Skeletal muscle cell (primary cell): ENCODE measurements around the gene TRPM4.

ENCODE experiments used
- DNase-seq: peaks from one replicate; pipeline ENCODE4 v3.0.0-alpha.2; 2010; ENCODE audit warnings: low read depth
- H3K4me3 ChIP-seq: 2 replicates; pipeline ENCODE4 v1.5.1; 2011; ENCODE audit warnings: low read depth, mild to moderate bottlenecking, control low read depth, low read length, moderate library complexity

TRPM4 gene

GRCh38 chr19:49148784-49149651 lies 8.6 kb upstream of the TRPM4 start:
- DNase-seq, result peak; percentile 67
- peak overlapping the region; percentile 92 for H3K4me3 ChIP-seq

GRCh38 chr19:49149652-49150105 lies 7.9 kb upstream of the TRPM4 start:
- DNase-seq, result peak; percentile 59

GRCh38 chr19:49150106-49150943 lies 7.3 kb upstream of the TRPM4 start:
- peak; percentile 52 for DNase-seq
- peak overlapping the region; percentile 92 for H3K4me3 ChIP-seq

More at GRCh38 chr19:49149652-49150105, 7.9 kb upstream of the TRPM4 start:
- H3K4me3 ChIP-seq, result peak overlapping the region; percentile 92

- peak overlapping the region; percentile 92 for H3K4me3 ChIP-seq
- DNase-seq, result no peak
Measured at GRCh38 chr19:49150944-49151243, 6.7 kb upstream of the TRPM4 start.

- peak overlapping the region; percentile 92 for H3K4me3 ChIP-seq
- DNase-seq, result no peak
Measured at GRCh38 chr19:49151267-49152118, 6.1 kb upstream of the TRPM4 start.

- no peak for DNase-seq
- no peak overlapping the region for H3K4me3 ChIP-seq
Measured at GRCh38 chr19:49152119-49152550, 5.5 kb upstream of the TRPM4 start.

- no peak for DNase-seq
- no peak overlapping the region for H3K4me3 ChIP-seq
Measured at GRCh38 chr19:49153167-49153809, 4.3 kb upstream of the TRPM4 start.

- no peak overlapping the region for H3K4me3 ChIP-seq
Measured at GRCh38 chr19:49154279-49154678, 3.3 kb upstream of the TRPM4 start.

GRCh38 chr19:49155005-49155819 lies 2.4 kb upstream of the TRPM4 start, which contains the start of gene HRC:
HRC (minus strand) TSS chr19:49155396; CDS start chr19:49155237, 159 bp downstream.
- DNase-seq, result no peak
- no peak within 1 kb of the TSS for H3K4me3 ChIP-seq

More at GRCh38 chr19:49154279-49154678, 3.3 kb upstream of the TRPM4 start:
- no peak for DNase-seq

GRCh38 chr19:49155820-49156346 lies 1.7 kb upstream of the TRPM4 start:
- H3K4me3 ChIP-seq, result no peak overlapping the region
- DNase-seq, result no peak

GRCh38 chr19:49160450-49161189 lies 3.0 kb downstream of the TRPM4 start:
- DNase-seq, result no peak
- no peak overlapping the region for H3K4me3 ChIP-seq

- DNase-seq, result no peak
- H3K4me3 ChIP-seq, result no peak overlapping the region
Measured at GRCh38 chr19:49161987-49162386, 4.4 kb downstream of the TRPM4 start.

GRCh38 chr19:49165111-49165750 lies 7.6 kb downstream of the TRPM4 start:
- no peak overlapping the region for H3K4me3 ChIP-seq
- DNase-seq, result no peak

GRCh38 chr19:49165865-49166301 lies 8.3 kb downstream of the TRPM4 start:
- no peak overlapping the region for H3K4me3 ChIP-seq
- no peak for DNase-seq

GRCh38 chr19:49167857-49168409 lies 10.3 kb downstream of the TRPM4 start:
- no peak overlapping the region for H3K4me3 ChIP-seq
- no peak for DNase-seq

GRCh38 chr19:49168421-49168820 lies 10.8 kb downstream of the TRPM4 start:
- DNase-seq, result no peak
- H3K4me3 ChIP-seq, result no peak overlapping the region
